OCI-LY7 (cell line): ENCODE data around the gene ARHGEF11. TPM values are rescaled to one million over a fixed set of nuclear protein-coding genes. Genes with fewer than 3 reads are reported as not detected.

Source experiments
- BruUV-seq: library from RNA; stranded (reverse); fragments of 400-500 nt; replicated peaks from 2 replicates; lab custom pipeline; 2021; lab: Mats Ljungman, UMichigan
- CTCF ChIA-PET: fragments of 300-600 bp; sonication (Branson Sonifier 250); formaldehyde crosslinking; loops from one replicate; lab custom pipeline; 2022; ENCODE audit warnings: antibody characterized with exemption; ENCODE audit not compliant: unreplicated experiment; lab: Charles Lee
- POLR2A ChIA-PET: fragments of 300-600 bp; sonication (Branson Sonifier 250); formaldehyde crosslinking; loops from one replicate; lab custom pipeline; 2022; ENCODE audit warnings: antibody characterized with exemption; lab: Charles Lee
- DNase-seq: peaks from one replicate; pipeline ENCODE4 v3.0.0-alpha.2; 2015; ENCODE audit warnings: low spot score
- H2AFZ ChIP-seq: fragments of 200-600 bp; sonication (generic), shearing (Covaris generic); 2 replicates; pipeline ENCODE4 v1.6.1; 2014; ENCODE audit warnings: mild to moderate bottlenecking, antibody characterized with exemption, low read length, moderate library complexity
- H3K27ac ChIP-seq: fragments of 200-600 bp; sonication (generic); 2 replicates; pipeline ENCODE4 v1.5.1; 2014; ENCODE audit warnings: mixed run types, low read depth, mild to moderate bottlenecking, moderate library complexity, low read length, inconsistent platforms; ENCODE audit not compliant: poor library complexity, severe bottlenecking
- H3K36me3 ChIP-seq: fragments of 200-600 bp; sonication (generic); 2 replicates; pipeline ENCODE4 v1.6.1; 2014; ENCODE audit warnings: mild to moderate bottlenecking, antibody characterized with exemption, low read length, moderate library complexity, mixed read lengths; ENCODE audit not compliant: insufficient read depth
- H3K4me1 ChIP-seq: fragments of 200-600 bp; sonication (generic); 2 replicates; pipeline ENCODE4 v1.5.1; 2014; ENCODE audit warnings: mild to moderate bottlenecking, low read length; ENCODE audit not compliant: insufficient read depth, poor library complexity, severe bottlenecking
- H3K4me2 ChIP-seq: fragments of 200-600 bp; sonication (generic); 2 replicates; pipeline ENCODE4 v1.6.1; 2014; ENCODE audit warnings: mild to moderate bottlenecking, low read length
- H3K4me3 ChIP-seq: fragments of 200-600 bp; sonication (generic); 2 replicates; pipeline ENCODE4 v1.5.1; 2014; ENCODE audit warnings: mild to moderate bottlenecking, low read depth, low read length; ENCODE audit not compliant: poor library complexity, severe bottlenecking
- H3K79me2 ChIP-seq: fragments of 200-600 bp; sonication (generic); 2 replicates; pipeline ENCODE4 v1.6.1; 2016; ENCODE audit warnings: low read depth, mild to moderate bottlenecking, low read length, moderate library complexity, mixed read lengths; ENCODE audit not compliant: insufficient read depth
- H3K9me2 ChIP-seq: fragments of 200-600 bp; sonication (generic); 2 replicates; pipeline ENCODE4 v1.6.1; 2016; ENCODE audit warnings: mild to moderate bottlenecking, low read length, mixed read lengths; ENCODE audit not compliant: insufficient read depth
- H3K9me3 ChIP-seq: fragments of 200-600 bp; sonication (generic); 2 replicates; pipeline ENCODE4 v1.6.1; 2014; ENCODE audit warnings: mild to moderate bottlenecking, mixed run types, low read length, mixed read lengths
- H4K20me1 ChIP-seq: fragments of 200-600 bp; sonication (generic); 2 replicates; pipeline ENCODE4 v1.6.1; 2014; ENCODE audit warnings: mild to moderate bottlenecking, antibody characterized with exemption, low read length, moderate library complexity, mixed read lengths; ENCODE audit not compliant: insufficient read depth
- CTCF ChIP-seq: fragments of 200-600 bp; sonication (generic); conservative IDR thresholded peaks from 2 replicates; pipeline ENCODE4 v1.5.1; 2014; ENCODE audit warnings: mild to moderate bottlenecking, antibody characterized with exemption, low read length, moderate library complexity, mixed read lengths
- EZH2phosphoT487 ChIP-seq: fragments of 200-600 bp; sonication (generic); IDR thresholded peaks from 2 replicates; pipeline ENCODE4 v1.6.1; 2018; ENCODE audit warnings: low read depth, borderline replicate concordance, mild to moderate bottlenecking, mixed run types, antibody characterized with exemption, low read length, moderate library complexity, mixed read lengths
- intact Hi-C: fragments of 100-400 bp; cut with micrococcal nuclease; formaldehyde crosslinking; loops from one replicate; pipeline ENCODE4 v1.10.0; 2022; ENCODE audit not compliant: unreplicated experiment
- total RNA-seq, 2 experiments: library from RNA; depleted of rRNA in 1 of 2; stranded (reverse); fragments of >200 nt in 1 of 2; shearing (Covaris generic) in 1 of 2; gene quantifications; 2 replicates each; pipeline ENCODE4 v1.2.3, GENCODE V29; 2014 to 2022

The ARHGEF11 gene
- total RNA-seq, 2 experiments from 2014 or later = 1.5 to 3.4 TPM

DNA sequence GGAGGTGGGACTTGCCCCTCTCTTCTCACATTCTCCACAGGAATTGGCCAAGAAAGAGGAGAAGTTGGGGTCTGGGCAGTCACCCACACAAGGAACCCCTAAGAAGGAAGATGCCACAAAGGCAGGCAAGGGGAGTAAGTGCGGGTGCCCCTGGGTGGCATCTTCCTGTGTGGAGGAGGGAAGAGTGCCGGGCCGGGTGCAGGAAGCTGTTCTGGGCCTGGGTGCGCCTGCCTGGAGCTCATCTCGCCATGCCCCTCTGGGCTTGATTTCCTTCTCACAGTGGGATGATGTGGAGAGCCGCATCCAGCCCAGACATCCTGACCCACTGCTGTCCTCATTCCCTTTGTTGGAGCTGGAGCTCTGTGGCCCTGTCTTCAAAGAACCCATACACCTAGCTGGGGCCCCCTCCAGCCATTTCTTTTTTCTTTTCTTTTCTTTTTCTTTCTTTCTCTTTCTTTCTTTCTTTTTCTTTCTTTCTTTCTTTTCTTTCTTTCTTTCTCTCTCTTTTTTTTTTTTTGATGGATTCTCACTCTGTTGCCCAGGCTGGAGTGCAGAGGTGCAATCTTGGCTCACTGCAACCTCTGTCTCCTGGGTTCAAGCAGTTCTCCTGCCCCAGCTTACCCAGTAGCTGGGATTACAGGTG lies 115.8 kb downstream of the ARHGEF11 start:
- POLR2A ChIA-PET = no interaction called here
- DNase-seq = no peak
- Histone ChIP-seq H3K36me3 (no peaks in the 10 kb centered on the region), H3K4me3 (no peak overlapping the region), H3K27ac (no peak overlapping the region), H3K4me1 (no peaks in the 10 kb centered on the region), H3K79me2 (no peaks in the 10 kb centered on the region), H3K9me2 (no peaks in the 10 kb centered on the region), H4K20me1 (no peaks in the 10 kb centered on the region), H2AFZ (no peak overlapping the region), H3K4me2 (no peak overlapping the region), H3K9me3 (no peaks in the 10 kb centered on the region)
- CTCF ChIA-PET = no interaction called here
- no TSS peak for BruUV-seq
- TF ChIP-seq EZH2phosphoT487 (no peak), CTCF (no peak)
- intact Hi-C loops = no loop called here

GRCh38 chr1:156928043-156928602 lies 117.4 kb downstream of the ARHGEF11 start:
- no peak overlapping the region for H3K4me2 ChIP-seq
- CTCF ChIA-PET = no interaction called here

More at GRCh38 chr1:156928043-156928602, 117.4 kb downstream of the ARHGEF11 start:
- no TSS peak for BruUV-seq
- Histone ChIP-seq H4K20me1 (no peaks in the 10 kb centered on the region), H3K9me3 (no peaks in the 10 kb centered on the region), H3K9me2 (no peaks in the 10 kb centered on the region), H3K27ac (no peak overlapping the region), H3K4me3 (no peak overlapping the region), H3K79me2 (no peaks in the 10 kb centered on the region), H2AFZ (no peak overlapping the region), H3K4me1 (no peaks in the 10 kb centered on the region), H3K36me3 (no peaks in the 10 kb centered on the region)
- no peak for TF ChIP-seq CTCF
- no peak for TF ChIP-seq EZH2phosphoT487
- POLR2A ChIA-PET = no interaction called here
- intact Hi-C loops = no loop called here
- DNase-seq = no peak
